NK-92 treated with Interleukin-12 subunit alpha and Interleukin-12 subunit beta, amount 100 ng/mL, for 24 hours (cell line): ENCODE measurements around the gene C1orf52.
A peak's percentile ranks its signal among the peaks of the same experiment; 100 is the strongest.

Experiments
- DNase-seq: peaks from one replicate; lab custom pipeline; 2025; lab: John Stamatoyannopoulos, UW

The C1orf52 gene

DNA sequence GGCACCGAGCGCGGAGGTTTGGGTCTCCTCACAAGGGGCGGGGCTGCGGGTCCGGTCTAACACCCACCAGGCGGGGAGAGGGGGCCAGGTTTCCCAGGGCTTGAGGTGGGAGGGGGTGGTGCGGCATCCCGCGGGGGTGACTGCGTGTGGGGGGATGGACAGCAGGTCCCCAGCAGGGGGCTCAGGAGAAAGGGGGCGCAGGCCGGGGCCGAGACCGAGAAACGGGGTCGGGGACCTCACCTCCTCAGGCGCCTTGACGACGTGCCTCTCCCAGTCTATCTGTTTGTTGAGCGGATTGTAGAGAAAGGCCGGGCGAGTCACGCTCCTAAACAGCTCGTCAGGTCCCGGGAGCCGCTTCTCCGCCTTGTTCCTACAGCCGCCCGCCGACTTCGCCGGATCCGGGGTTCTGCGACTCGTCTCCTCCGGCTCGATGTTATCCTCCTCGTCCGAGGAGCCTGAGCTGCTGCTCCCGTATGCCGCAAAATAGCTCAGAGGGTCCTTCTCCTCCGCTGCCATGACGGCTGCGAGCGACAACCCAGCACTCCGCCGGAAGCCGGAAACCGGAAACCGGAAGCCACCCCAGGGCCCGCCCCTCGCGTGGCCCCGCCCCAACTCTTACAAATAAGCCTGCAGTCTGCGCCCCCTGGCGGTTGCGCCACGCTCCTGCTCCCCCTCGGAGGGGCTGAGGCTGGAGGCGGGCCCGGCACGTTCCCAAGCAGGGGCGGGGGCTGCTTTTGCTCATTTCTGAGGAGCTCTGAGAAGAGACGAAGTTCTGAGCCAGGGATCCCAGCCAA lies at the start of gene C1orf52:
Gene C1orf52, minus strand, starts transcription at position 545 of the 794 bp plus-strand sequence. Its CDS starts 29 bp downstream, at position 516.
- peak; percentile 86 for DNase-seq

DNA sequence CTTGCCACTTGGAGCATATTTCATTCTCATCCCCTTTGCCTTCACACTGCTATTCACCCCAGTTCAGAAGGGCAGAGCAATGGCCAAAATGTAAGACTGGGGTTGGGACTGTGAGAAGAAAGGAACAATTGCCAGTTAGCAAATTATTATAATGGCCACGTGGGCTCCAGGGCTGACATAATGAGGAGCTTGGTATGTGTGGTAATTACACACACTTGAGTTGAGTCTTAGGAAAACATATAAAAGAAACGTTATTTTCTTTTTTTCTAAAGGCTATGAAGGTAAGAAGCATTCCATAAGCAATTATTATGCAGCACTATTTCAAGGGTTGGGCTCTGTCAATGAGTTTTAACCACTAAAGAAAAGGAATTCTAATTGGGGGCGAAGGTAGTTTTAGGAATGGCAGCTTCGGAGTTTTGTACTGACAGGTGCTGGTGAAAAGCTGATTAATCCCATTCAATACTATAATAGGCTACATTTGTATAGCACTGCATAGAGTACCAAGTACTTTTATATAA lies 49.4 kb upstream of the C1orf52 start:
- DNase-seq: no peak

DNA sequence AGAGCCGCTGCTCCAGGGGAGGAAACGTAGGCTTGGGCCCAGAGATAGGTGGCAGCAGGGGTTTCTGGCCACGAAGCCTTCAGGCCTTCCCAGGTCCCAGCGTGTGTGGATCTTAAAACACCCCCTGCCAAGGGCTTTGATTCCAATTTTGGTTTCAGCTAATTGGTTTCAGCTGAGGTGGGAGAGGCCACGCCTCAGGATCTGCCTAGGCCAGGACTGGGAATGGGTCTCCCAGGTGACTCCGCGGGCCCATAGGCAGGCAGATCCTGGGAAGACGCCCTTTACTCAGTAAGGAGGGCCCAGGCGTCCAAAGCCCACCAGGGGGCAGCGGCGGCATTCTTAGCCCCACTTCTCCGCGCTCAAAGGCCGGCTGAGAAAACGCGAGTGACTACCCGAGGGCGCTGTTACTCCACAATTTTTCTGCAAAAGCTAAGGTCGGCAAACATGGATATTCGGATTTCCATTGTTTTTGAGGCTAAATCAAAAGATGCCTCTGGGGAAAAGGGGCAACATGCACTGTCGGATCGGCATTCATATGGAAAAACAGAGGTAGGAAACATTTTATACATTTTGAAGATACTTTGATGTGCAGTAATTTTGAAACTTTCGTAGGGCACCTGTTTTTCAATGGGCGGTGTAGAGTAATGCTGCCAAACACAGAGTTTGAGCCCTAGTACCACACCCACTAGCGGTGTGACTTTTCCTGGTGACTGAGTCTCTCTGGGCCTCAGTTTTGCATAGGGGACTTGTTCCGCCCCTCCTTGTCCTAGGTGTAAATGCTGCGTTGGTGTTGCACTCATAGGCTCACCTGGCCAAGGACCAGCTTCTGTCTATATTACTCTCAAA lies 48.7 kb upstream of the C1orf52 start:
- no peak for DNase-seq

DNA sequence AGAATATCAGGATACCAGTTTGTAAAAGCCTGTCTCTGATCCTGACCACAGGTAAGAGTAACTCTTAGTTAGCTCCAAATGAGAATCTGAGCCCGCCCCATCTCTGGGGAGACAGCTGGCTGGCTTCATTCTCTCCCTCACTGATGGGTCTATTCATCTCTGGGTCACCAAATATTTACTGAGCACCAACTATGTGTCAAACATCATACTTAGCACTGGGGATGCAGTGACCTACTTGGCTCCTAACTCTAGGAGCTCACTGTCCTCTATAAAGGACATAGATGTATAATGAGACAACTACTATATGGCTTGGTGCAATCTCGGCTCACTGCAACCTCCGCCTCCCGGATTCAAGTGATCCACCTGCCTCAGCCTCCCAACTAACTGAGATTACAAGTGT lies 46.8 kb upstream of the C1orf52 start:
- DNase-seq: no peak

DNA sequence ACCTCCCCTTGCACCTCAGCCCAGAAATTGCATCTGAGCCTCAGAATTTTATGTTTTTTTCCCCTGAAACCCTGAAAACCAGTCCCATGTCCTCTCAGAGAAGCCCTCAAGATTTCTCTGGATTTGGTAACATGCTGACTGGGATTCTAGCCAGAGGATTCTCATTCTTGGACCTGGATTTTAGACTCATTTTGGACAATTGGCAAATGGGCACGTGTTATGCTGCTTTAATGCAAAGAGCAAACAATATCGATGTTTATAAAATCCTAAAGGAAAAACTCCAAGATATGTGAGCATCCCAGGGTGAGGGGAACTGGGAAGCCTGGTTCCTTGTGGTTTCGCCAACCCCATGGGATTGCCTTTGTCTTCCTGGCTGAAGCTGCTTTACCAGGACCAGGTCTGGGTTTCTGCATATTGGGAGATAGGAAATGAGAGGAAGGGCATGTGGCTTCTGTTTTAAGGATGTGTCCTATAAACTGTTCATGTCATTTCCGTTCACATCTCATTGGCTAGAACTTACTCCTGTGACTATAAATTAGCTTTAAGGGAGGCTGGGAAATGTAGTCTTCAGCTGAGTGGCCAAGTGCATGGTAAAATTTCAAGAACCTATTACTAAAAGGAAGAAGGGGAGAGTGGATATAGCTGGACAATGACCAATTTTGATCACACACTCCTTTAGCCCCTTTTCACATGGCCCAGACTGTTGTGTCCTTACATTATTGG lies 44.1 kb upstream of the C1orf52 start:
- DNase-seq: no peak

DNA sequence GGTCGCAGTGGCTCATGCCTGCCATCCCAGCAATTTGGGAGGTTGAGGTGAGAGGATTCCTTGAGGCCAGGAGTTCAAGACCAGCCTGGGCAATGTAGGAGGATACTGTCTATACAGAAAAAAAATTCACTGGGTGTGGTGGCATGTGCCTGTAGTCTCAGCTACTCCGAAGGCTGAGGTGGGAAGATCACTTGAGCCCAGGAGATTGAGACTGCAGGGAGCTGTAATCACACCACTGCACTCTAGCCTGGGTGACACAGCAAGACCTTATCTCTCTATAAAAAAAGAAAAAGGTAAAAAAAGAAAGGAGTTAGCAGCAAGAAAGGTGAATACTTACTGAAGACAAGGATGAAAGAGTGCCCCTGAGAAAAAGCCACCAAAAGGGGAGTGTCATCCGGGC lies 40.7 kb upstream of the C1orf52 start:
- DNase-seq: no peak

DNA sequence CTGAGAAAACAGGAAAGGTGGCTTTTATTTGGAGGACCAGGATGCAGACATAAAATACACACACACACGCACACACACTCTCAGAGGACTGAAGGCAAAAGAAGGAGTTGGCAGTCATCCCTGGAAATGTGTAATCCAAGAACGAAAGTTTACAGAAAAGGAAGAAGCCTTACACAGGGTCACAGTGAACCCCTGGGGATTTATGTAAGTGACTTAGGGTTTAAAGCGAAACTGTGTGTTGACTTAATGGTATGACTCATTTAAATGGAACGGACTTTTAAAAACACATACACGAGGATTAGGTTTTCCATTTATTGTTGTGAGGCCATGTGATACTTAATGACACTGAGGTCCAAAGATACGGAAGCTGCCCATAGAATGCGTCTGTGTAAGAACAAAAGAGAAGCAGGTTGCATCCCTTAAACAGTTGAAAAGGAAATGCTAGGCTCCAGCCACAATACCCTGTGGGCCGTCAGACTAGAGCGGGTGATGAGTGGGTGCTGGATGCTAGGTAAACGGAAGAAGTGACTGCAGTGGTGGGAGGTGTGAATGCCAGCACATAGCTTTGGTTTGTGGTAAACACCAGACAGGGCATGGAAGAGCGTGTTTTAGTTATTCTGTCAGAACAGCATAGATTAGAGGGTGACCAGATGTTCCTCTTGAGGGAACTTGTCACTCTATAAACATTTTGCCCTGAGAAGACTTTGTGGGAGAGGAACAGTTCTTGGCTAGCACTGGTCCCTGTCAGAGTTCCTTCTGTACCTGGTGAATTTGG lies 38.6 kb upstream of the C1orf52 start:
- DNase-seq: peak; percentile 78

DNA sequence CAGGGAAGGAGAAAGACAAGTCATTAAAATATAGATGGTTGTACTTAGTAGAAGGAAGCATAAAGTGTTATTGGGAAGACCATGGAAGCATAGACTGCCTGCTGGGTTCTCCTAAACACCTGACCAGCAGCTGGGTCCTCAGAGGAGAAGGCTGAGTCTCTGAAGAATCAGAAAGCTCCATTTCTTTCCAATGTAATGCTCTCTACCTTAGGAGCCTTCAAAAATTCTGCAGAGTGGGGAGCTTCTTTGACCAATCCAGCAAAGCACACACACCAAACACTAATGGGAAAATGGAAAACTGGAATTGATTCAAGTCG lies 38.0 kb upstream of the C1orf52 start:
- DNase-seq: no peak

DNA sequence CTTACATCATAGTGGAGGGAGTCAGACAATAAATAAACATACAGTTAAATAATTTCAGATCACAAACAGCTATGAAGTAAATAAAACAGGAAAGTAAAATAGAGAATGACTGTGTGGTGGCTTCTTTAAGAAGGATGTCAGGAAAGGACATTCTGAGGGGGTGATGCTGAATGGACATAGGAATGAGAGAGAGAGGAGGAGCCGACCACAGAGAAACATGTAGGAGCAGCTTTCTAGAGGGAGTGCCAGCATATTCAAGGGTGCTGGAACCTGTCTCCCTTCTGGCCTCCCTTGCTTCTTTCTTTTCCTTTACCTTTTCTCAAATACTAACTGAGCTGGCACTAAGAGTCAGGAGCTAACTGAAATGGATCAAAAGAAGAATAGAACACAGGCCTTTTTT lies 37.5 kb upstream of the C1orf52 start:
- DNase-seq: no peak

DNA sequence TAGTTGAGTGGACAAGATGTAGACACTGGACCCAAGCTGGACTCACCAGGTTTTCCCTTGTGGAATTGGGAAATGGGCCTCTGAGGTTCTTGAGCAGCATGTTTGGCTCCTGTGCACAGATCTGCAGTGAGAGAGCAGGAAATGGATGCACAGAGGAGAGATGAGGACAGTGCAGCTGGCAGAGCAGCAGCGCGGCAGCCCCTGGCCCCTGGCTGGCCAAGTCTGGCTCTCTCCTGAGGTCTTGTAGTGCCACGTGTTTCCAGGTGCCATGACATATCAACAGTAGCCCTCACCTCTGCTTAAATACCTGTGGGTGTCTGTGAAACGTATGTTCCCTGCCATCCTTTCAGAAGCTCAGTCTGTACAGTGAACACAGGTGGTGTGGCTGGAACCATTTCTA lies 36.2 kb upstream of the C1orf52 start:
- no peak for DNase-seq

DNA sequence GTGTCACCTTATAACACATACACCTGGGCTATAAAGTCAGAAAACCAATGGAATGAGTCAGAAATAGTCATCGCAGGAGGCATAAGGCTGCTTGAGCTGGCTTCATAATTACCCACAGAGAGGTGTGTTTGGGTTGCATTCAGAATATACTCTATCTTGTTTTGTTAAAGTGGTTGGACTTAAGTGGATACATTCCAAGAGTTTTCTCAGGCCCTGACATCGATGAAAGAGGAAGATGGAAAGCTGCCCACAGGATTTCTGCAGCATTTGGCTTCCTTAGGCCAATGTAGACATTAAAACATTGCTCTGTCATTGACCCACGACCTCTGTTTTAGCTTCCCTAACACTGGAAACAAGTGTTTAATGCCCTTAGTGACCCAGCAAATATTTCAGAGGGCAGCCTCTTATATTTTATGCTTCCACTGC lies 35.6 kb upstream of the C1orf52 start:
- no peak for DNase-seq

DNA sequence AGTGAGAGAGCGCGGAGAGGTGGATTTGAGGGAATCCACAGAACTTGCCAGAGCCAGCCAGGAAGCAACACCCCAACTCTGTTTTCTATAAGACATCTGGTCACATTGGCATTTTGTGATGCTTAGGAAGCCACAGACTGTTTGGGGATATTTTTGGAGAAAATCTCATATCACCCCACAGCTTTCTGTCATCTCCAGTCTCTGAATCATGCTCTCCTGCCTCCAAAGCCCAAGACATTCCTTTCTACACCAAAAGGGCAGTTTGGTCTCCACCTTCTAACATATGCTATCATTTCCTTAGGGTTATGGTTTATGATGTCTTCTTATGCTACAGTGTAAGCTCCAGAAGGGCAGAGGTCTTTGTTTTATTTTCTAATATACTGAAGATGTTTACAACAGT lies 31.4 kb upstream of the C1orf52 start:
- DNase-seq: no peak

DNA sequence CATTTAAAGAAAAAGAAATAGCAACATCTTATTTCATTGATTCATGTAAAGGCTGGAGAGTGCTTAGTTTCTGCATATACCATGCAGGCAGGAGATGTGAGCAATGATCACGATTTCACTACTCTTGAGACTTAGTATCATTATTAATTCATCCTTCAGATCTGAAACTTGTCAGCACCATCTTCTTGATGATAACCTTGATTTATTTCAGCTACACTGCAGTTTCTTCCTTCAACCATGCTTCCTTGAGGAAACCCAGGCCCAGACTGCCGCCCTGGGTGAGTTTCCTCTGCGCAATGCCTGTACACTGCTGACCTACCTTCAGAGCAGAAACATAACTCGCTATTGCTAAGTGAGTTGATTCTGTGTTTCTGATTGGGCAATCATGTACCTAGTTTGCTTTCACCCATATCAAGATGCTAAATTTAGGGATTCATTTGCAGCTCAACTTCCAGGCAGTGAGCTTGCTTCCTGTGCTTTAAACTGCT lies 30.4 kb upstream of the C1orf52 start:
- DNase-seq: no peak

DNA sequence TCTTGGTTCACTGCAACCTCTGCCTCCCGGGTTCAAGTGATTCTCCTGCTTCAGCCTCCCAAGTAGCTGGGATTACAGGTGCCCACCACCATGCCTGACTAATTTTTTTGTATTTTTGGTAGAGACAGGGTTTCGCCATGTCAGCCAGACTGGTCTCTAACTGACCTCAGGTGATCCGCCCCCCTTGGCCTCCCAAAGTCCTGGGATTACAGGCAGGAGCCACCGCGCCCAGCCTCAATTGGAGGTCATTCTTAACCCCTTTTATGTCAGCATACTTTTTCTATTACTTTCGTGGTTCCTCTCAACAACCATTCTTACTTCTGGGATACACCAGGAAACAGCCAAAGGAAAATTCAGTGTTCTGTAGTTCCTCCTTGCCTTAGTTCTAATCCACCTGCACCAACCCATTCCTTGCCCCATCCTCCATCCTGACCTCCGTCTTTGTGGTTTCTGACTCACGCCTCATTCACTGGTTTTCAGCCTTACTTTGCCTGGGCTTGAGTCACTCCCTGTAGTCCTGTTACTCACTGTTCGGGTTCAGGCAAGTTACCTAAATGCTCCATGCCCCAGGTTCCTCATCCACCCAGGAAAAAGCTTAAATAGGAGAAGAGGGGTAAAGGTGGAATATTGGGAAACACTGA lies 29.9 kb upstream of the C1orf52 start:
- DNase-seq: no peak

DNA sequence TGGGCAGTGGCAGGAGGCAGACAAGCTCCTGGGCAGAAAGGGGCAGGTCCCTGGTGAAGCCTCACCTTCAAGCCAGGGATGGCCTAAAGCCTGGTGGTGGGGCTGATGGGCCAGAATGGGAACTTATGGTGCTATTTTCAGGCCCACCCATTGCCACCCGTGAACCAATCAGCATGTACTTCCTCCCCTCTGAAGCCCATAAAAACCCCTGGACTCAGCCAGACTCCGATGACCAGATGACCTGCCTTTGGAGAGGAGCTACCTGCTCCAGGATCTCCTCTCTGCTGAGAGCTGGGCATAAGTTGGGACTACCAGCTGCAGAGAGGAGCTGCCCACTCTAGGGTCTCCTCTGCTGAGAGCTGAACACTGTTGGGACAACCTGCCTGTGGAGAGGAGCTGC lies 24.7 kb upstream of the C1orf52 start:
- DNase-seq: no peak

DNA sequence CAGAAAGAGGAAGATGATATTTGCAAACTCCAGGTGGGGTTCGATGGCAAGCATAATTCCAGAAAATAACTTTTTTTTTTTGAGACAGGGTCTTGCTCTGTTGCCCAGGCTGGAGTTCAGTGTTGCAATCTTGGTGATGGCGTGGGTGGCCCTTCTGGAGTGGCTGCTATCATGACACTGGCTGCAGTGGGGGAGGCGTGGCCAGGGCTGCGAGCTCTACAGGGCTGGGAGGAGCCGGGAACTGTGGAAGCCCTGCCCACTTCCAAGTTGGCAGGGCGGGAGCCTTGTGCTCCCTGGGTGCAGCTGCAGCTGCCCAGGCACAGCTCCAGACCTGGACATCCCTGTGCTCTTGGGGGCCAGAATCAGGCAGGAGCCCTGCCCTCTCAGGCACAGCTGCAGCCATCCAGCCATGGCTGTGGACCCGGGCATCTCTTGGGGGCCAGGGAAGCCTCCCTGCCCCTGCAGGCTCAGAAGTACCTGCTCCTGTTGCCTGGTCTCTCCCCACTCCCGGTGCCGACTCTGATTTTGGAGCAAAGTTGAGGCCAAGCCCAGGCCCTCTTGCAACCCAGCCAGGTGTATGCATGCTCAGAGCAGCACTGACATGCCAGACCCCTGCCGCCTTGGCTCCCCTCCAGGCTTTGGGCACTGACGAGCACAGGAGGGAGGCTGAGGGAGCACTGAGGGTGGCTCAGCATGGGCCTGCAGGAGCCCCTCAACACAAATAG lies 24.2 kb upstream of the C1orf52 start:
- no peak for DNase-seq

DNA sequence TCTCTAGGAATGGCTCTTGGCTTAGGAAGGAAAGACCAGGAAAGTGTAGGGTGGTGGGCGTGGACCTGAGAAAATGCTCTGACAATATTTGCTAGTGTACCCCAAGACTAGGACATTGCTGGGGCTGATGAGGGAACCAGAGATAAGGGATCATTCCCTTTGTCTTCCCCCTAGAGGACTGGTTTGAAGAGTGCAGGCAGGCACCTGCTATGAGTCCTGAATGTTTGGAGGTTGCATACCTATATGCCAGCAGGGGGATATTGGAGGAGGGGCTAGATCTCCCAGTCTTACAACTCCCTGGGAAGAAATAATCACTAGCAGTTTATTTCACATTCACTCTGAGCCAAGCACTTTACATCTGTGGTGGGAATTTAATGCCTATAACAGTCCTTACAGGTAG lies 23.0 kb upstream of the C1orf52 start:
- DNase-seq: no peak

DNA sequence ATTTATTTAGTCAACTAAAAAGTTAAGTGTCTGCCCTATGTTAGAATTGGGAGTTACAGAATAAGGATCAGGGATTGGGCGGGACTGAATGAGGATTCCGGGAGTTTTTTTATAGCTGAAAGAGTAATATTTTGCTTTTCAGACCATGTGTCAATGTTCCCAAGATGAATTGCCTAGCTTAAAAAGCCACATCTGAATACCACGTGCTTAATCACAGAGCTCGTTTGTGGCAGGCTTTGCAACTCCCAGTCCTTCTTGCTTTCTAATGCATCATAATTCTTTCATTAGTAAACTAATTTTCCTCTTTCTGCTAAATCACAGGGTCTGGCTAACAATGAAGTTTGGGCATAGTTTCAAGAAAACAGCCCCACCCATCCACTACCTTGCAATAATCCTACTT lies 21.2 kb upstream of the C1orf52 start:
- no peak for DNase-seq

DNA sequence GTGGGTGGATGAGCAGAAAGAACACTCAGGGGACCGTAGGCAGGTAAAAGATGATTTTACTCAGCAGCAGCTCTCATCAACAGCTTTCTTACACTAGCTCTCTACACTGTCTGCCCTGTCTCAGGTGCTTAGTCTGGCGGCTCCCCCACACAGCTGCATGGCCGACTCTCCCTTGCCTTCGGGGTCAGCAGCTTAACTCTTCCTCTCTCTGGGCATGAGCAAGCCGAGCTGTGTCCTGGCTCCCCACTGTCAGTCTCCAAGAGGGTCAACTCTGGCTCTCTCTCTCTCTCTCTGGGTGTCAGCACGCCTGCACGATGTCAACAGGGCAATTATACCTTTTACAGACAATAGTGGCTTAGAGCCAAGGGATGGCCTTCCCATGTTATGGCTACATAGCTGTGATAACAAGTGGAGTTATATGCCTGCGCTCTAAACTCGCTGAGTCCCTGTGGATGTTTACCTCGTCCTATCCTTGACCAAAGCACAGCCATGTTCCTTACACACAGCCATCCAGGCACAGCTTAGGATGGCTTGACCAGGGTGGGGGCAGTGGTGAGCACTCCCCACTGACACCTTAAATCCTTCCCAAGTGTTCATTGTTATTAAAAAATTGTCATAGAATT lies 20.1 kb upstream of the C1orf52 start:
- no peak for DNase-seq

DNA sequence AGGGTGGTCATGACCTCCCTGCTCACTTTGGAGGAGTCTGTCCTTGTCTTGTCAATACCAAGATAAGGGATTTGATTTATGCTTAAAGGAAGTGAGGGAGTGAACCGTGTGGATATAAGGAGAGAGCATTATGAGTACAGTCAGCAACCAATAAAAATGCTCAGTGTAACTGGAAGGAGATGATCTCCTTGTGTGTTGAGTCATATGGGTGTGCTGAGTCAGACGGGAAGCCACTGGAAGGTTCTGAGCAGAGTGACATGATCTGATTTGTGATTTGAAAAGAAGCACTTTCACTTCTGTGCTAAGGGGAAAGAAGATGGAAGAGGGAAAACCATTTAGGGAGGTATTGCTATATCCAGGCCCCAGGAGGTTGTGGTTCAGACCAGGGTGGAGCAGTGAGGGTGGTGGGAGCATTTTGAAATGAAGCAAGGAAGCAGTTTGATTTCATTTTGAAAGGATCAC lies 19.4 kb upstream of the C1orf52 start:
- DNase-seq: peak; percentile 21
